Measurements from ENCODE around the gene CCDC178.
"Not testable (repeated sequence)": the region's sequence is repeated elsewhere in the genome, so short reads cannot be mapped to it uniquely, and the experiment has no call there.

Gene CCDC178

GRCh38 chr18:33157893-33158292, 282.6 kb downstream of the CCDC178 start:
- Histone ChIP-seq H3K9me3 (ENCODE audit: low read depth, low read length) (0 out of 2 replicates have a peak, but pooled peaks cover 2% of the 10 kb centered on the region), H3K9ac (ENCODE audit: insufficient read length) (no peak overlapping the region), H3K36me3 (ENCODE audit: insufficient read depth, low read length) (no peaks in the 10 kb centered on the region), H3K27ac (no peak overlapping the region), H3K4me3 (no peak overlapping the region)
- no peak for DNase-seq (ENCODE audit: low read depth, low spot score)
- TF ChIP-seq POLR2AphosphoS5 (IDR thresholded peaks at IDR 0.05; ENCODE audit: borderline replicate concordance, low read depth, low read length) (no peak), EZH2 (IDR thresholded peaks at IDR 0.05) (no peak), FOXP2 (optimal IDR thresholded peaks at IDR 0.05; ENCODE audit: control extremely low read depth, extremely low read length, insufficient read depth) (no peak)

- no peak overlapping the region for H3K9ac ChIP-seq (ENCODE audit: insufficient read length)
- no peaks in the 10 kb centered on the region for H3K36me3 ChIP-seq (ENCODE audit: insufficient read depth, low read length)
- DNase-seq (ENCODE audit: low read depth, low spot score): no peak
- TF ChIP-seq FOXP2 (optimal IDR thresholded peaks at IDR 0.05; ENCODE audit: control extremely low read depth, extremely low read length, insufficient read depth): no peak
- no peak for TF ChIP-seq EZH2 (IDR thresholded peaks at IDR 0.05)
- TF ChIP-seq POLR2AphosphoS5 (IDR thresholded peaks at IDR 0.05; ENCODE audit: borderline replicate concordance, low read depth, low read length): no peak
- no peak overlapping the region for H3K4me3 ChIP-seq
- H3K9me3 ChIP-seq (ENCODE audit: low read depth, low read length): 0 out of 2 replicates have a peak, but pooled peaks cover 2% of the 10 kb centered on the region
- H3K27ac ChIP-seq: no peak overlapping the region
Measured at GRCh38 chr18:33156906-33157470, 283.5 kb downstream of the CCDC178 start.

- Histone ChIP-seq H3K27ac (no peak overlapping the region), H3K9me3 (ENCODE audit: low read depth, low read length) (no peaks in the 10 kb centered on the region), H3K36me3 (ENCODE audit: insufficient read depth, low read length) (no peaks in the 10 kb centered on the region), H3K9ac (ENCODE audit: insufficient read length) (no peak overlapping the region), H3K4me3 (no peak overlapping the region)
- TF ChIP-seq FOXP2 (optimal IDR thresholded peaks at IDR 0.05; ENCODE audit: control extremely low read depth, extremely low read length, insufficient read depth) (no peak), POLR2AphosphoS5 (IDR thresholded peaks at IDR 0.05; ENCODE audit: borderline replicate concordance, low read depth, low read length) (no peak), EZH2 (IDR thresholded peaks at IDR 0.05) (no peak)
- DNase-seq (ENCODE audit: low read depth, low spot score): no peak
Measured at GRCh38 chr18:33154049-33154448, 286.5 kb downstream of the CCDC178 start.

GRCh38 chr18:33152376-33152775, 288.1 kb downstream of the CCDC178 start:
- Histone ChIP-seq H3K9ac (ENCODE audit: insufficient read length) (no peak overlapping the region), H3K27ac (no peak overlapping the region), H3K36me3 (ENCODE audit: insufficient read depth, low read length) (no peaks in the 10 kb centered on the region), H3K9me3 (ENCODE audit: low read depth, low read length) (no peaks in the 10 kb centered on the region), H3K4me3 (no peak overlapping the region)
- no peak for TF ChIP-seq POLR2AphosphoS5 (IDR thresholded peaks at IDR 0.05; ENCODE audit: borderline replicate concordance, low read depth, low read length)
- TF ChIP-seq FOXP2 (optimal IDR thresholded peaks at IDR 0.05; ENCODE audit: control extremely low read depth, extremely low read length, insufficient read depth): no peak
- no peak for TF ChIP-seq EZH2 (IDR thresholded peaks at IDR 0.05)
- DNase-seq (ENCODE audit: low read depth, low spot score): no peak

- not testable (repeated sequence) for DNase-seq (ENCODE audit: low read depth, low spot score); H3K36me3 ChIP-seq (ENCODE audit: insufficient read depth, low read length); H3K9me3 ChIP-seq (ENCODE audit: low read depth, low read length); H3K9ac ChIP-seq (ENCODE audit: insufficient read length); H3K4me3 ChIP-seq; H3K27ac ChIP-seq
Measured at GRCh38 chr18:33147811-33148210, 292.7 kb downstream of the CCDC178 start.

GRCh38 chr18:33146014-33146413, 294.5 kb downstream of the CCDC178 start:
- H3K4me3 ChIP-seq: no peak overlapping the region
- no peak overlapping the region for H3K9ac ChIP-seq (ENCODE audit: insufficient read length)
- no peaks in the 10 kb centered on the region for H3K36me3 ChIP-seq (ENCODE audit: insufficient read depth, low read length)
- TF ChIP-seq EZH2 (IDR thresholded peaks at IDR 0.05) (no peak), FOXP2 (optimal IDR thresholded peaks at IDR 0.05; ENCODE audit: control extremely low read depth, extremely low read length, insufficient read depth) (no peak), POLR2AphosphoS5 (IDR thresholded peaks at IDR 0.05; ENCODE audit: borderline replicate concordance, low read depth, low read length) (no peak)
- DNase-seq (ENCODE audit: low read depth, low spot score): no peak
- H3K27ac ChIP-seq: no peak overlapping the region
- no peaks in the 10 kb centered on the region for H3K9me3 ChIP-seq (ENCODE audit: low read depth, low read length)

GRCh38 chr18:33135951-33136660, 304.4 kb downstream of the CCDC178 start:
- H3K4me3 ChIP-seq: no peak overlapping the region
- no peaks in the 10 kb centered on the region for H3K9me3 ChIP-seq (ENCODE audit: low read depth, low read length)
- no peak for DNase-seq (ENCODE audit: low read depth, low spot score)
- TF ChIP-seq FOXP2 (optimal IDR thresholded peaks at IDR 0.05; ENCODE audit: control extremely low read depth, extremely low read length, insufficient read depth) (no peak), EZH2 (IDR thresholded peaks at IDR 0.05) (no peak), POLR2AphosphoS5 (IDR thresholded peaks at IDR 0.05; ENCODE audit: borderline replicate concordance, low read depth, low read length) (no peak)
- H3K9ac ChIP-seq (ENCODE audit: insufficient read length): no peak overlapping the region
- H3K36me3 ChIP-seq (ENCODE audit: insufficient read depth, low read length): no peaks in the 10 kb centered on the region
- H3K27ac ChIP-seq: no peak overlapping the region

- no peak overlapping the region; the same call in 1 of the 2 replicates for H3K4me3 ChIP-seq
- H3K27ac ChIP-seq: 0 out of 2 replicates have a peak overlapping the region, but pooled peaks have one; percentile 17
- no peaks in the 10 kb centered on the region for H3K9me3 ChIP-seq (ENCODE audit: low read depth, low read length)
- no peak overlapping the region for H3K9ac ChIP-seq (ENCODE audit: insufficient read length)
- TF ChIP-seq POLR2AphosphoS5 (IDR thresholded peaks at IDR 0.05; ENCODE audit: borderline replicate concordance, low read depth, low read length): no peak
- no peak for TF ChIP-seq FOXP2 (optimal IDR thresholded peaks at IDR 0.05; ENCODE audit: control extremely low read depth, extremely low read length, insufficient read depth)
- TF ChIP-seq EZH2 (IDR thresholded peaks at IDR 0.05): no peak
- DNase-seq (ENCODE audit: low read depth, low spot score): no peak
- no peaks in the 10 kb centered on the region for H3K36me3 ChIP-seq (ENCODE audit: insufficient read depth, low read length)
Measured at GRCh38 chr18:33132657-33133056, 307.9 kb downstream of the CCDC178 start.

Data from SK-N-MC (cell line).